Spinal cord (tissue), 10 donors: ENCODE results near the gene PRR15. TPM values are rescaled to one million over a fixed set of nuclear protein-coding genes. Genes with fewer than 3 reads are reported as not detected.
"Not testable (repeated sequence)": the region's sequence is repeated elsewhere in the genome, so short reads cannot be mapped to it uniquely, and the experiment has no call there.

ENCODE experiments used
- DNase-seq, 6 donors: peaks; one replicate each; pipeline versions ENCODE4 v3.0.0 to v3.0.0-alpha.2; 2013 to 2015; ENCODE audit warnings: low spot score in 6 of 6, low read depth in 4 of 6
- H3K27ac ChIP-seq: one replicate; pipeline ENCODE4 v1.5.1; 2013; ENCODE audit warnings: low read depth, low read length, control low read depth
- H3K27me3 ChIP-seq: one replicate; pipeline ENCODE4 v1.6.1; 2013; ENCODE audit warnings: low read length; ENCODE audit not compliant: control insufficient read depth, insufficient read depth
- H3K36me3 ChIP-seq: one replicate; pipeline ENCODE4 v1.6.1; 2013; ENCODE audit warnings: low read length; ENCODE audit not compliant: control insufficient read depth, insufficient read depth
- H3K4me1 ChIP-seq: one replicate; pipeline ENCODE4 v1.6.1; 2013; ENCODE audit warnings: low read length; ENCODE audit not compliant: control insufficient read depth, insufficient read depth
- H3K4me3 ChIP-seq: one replicate; pipeline ENCODE4 v1.5.1; 2013; ENCODE audit warnings: low read depth, low read length, control low read depth
- H3K9me3 ChIP-seq: one replicate; pipeline ENCODE4 v1.6.1; 2013; ENCODE audit warnings: low read length; ENCODE audit not compliant: control insufficient read depth, insufficient read depth
- WGBS: methylation state at CpG from one replicate; pipeline ENCODE4 v1.1.5; 2013; ENCODE audit warnings: missing lambda C conversion rate; ENCODE audit not compliant: insufficient coverage; 5-methylcytosine and 5-hydroxymethylcytosine counted together
- long read RNA-seq, 4 donors: transcript quantifications; one replicate each; lab custom pipeline, GENCODE V29; 2026
- polyA plus RNA-seq, 2 donors: library from polyadenylated mRNA; unstranded; fragments of 120-200 nt; gene quantifications; one replicate each; pipeline ENCODE4 v1.2.1, GENCODE V29; 2013; ENCODE audit not compliant: insufficient read length in 2 of 2
- total RNA-seq, 2 donors: library from RNA; depleted of rRNA in 1 of 2; stranded (reverse); fragments of 120-200 nt in 1 of 2; fragments of >200 nt in 1 of 2; gene quantifications; one replicate each; pipeline versions ENCODE4 v1.2.3 to v1.2.4, GENCODE V29; 2013 to 2014
- donor health status: healthy.

PRR15 gene
- 1 to 10 TPM in 1 of 2 donors, under 1 TPM in 1; 0.30 to 1.2 TPM for total RNA-seq
- under 1 TPM; 0.29 to 0.38 TPM for polyA plus RNA-seq
- long read RNA-seq, donor 1 = 0 reads
- long read RNA-seq, donor 2 = 0 reads
- long read RNA-seq, donor 3 = 0 reads
- long read RNA-seq, donor 4 = 0 reads

DNA sequence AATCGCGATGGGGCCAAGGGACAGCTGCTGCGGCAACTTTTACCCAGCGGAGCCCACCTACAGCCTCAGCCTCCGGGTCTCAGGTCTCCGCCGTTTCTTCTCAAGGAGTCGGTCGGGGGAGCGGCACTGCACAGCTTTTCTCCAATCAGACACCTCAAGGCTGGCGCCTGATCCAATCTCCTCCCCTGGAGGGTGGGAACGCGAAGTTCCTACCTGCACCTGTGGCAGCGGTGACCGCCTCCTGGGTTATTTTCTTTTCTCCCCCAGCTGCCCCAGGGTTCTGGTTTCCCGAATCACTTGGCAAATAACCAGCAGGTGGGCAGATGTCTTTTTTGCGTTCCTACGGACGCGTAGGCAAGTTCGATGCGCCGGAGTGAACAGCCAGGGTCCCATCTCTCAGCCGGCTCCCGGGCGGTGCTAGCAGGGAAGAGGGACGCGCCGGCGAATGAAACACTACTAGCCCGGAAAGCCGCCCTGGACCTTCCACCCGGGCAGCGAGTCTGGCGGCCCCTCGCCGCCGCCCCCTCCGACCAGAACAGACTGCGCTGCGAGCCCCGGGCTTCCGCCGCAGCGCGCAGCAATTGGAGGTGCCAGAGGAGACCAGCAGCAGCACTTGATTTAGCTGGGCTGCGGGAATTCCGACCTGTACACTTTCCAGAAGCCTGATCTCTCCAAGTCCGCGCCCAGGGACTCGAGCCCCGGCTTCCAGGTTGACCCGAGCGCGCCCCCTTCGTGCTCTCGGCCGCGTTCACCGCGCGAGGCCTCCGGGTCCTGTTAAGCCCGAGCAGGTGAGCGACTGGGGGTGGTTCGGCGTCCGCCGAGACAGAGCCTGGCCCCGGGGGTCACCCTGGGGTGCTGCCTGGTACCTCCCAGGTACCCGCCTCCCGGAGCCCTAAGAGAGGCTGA lies at the start of gene PRR15:
PRR15 (plus strand) TSS at position 246 of the 906 bp plus-strand sequence. CDS start 2,495 bp downstream, outside the sequence.
- H3K4me3 ChIP-seq = peak within 1 kb of the TSS; percentile 50
- no peak within 1 kb of the TSS for H3K27ac ChIP-seq
- WGBS = under 1% methylated on average over 71 of the region's 72 CpGs
- peak in 2 of 6 donors; percentile 54 to 63 for DNase-seq
- H3K27me3 ChIP-seq = peaks cover 62% of the 10 kb centered on the region
- no peaks in the 10 kb centered on the region for H3K9me3 ChIP-seq
- H3K36me3 ChIP-seq = no peaks in the 10 kb centered on the region
- H3K4me1 ChIP-seq = peaks cover 45% of the 10 kb centered on the region

DNA sequence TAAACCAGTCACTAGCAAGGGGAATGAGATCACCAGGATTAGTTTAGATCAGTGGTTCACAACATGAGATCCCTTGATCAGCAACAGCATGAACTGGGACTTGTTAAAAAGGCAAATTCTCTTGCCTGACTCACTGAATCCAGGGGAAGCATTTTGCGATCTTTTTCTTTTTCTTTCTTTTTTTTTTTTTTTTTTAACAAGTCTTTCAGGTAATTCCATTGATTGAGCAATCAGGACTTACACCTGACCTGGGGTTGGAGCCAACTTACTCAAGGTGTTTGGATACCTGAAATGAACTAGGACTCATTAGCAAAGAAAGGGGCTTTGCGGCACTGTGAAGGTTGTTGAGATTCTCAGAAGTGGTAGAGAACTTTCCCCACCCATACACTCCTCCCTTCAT lies 47.1 kb upstream of the PRR15 start:
- H3K27ac ChIP-seq = no peak overlapping the region
- WGBS = no CpG with 5 or more reads among the region's 2 CpGs

DNA sequence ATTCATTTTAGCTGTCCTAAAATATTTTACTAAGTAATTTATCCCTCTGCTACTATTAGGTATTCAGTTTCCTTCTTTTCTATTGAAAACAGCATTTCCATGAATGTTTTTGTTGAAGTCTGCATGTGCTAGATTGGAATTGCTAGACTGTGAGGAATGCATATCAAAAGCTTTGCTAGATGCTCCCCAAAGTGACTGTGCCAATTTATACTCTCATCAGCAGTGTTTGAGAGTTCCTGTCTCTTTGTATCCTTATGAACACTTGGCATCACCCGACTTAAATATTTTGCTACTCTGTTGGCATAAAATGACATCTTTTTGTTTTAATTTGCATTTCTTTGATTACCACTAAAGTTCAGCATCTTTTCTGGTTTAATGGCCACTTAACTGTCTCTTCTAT lies 45.0 kb upstream of the PRR15 start:
- WGBS = no CpG with 5 or more reads among the region's 1 CpG
- peak in 1 of 6 donors; percentile 55 for DNase-seq
- Histone ChIP-seq H3K36me3 (no peaks in the 10 kb centered on the region), H3K27me3 (no peaks in the 10 kb centered on the region), H3K4me1 (no peaks in the 10 kb centered on the region), H3K9me3 (peaks cover 4% of the 10 kb centered on the region), H3K4me3 (no peak overlapping the region), H3K27ac (no peak overlapping the region)

More for the DNA sequence above, 47.1 kb upstream of the PRR15 start:
- no peaks in the 10 kb centered on the region for H3K9me3 ChIP-seq
- DNase-seq = no peak
- H3K27me3 ChIP-seq = no peaks in the 10 kb centered on the region
- no peaks in the 10 kb centered on the region for H3K36me3 ChIP-seq
- H3K4me1 ChIP-seq = no peaks in the 10 kb centered on the region
- H3K4me3 ChIP-seq = no peak overlapping the region

- H3K36me3 ChIP-seq = no peaks in the 10 kb centered on the region
- no peak overlapping the region for H3K4me3 ChIP-seq
- DNase-seq = no peak
- H3K27ac ChIP-seq = no peak overlapping the region
- H3K27me3 ChIP-seq = no peaks in the 10 kb centered on the region
- no CpG with 5 or more reads among the region's 2 CpGs for WGBS
- no peaks in the 10 kb centered on the region for H3K4me1 ChIP-seq
- peaks cover 4% of the 10 kb centered on the region for H3K9me3 ChIP-seq
Observed at GRCh38 chr7:29523728-29524127, 39.9 kb upstream of the PRR15 start.

- H3K9me3 ChIP-seq = peaks cover 2% of the 10 kb centered on the region
- no peak overlapping the region for H3K27ac ChIP-seq
- H3K27me3 ChIP-seq = no peaks in the 10 kb centered on the region
- H3K4me3 ChIP-seq = no peak overlapping the region
- 84% methylated on average over 3 of the region's 4 CpGs for WGBS
- peak in 1 of 6 donors; percentile 5 for DNase-seq
- no peaks in the 10 kb centered on the region for H3K36me3 ChIP-seq
- no peaks in the 10 kb centered on the region for H3K4me1 ChIP-seq
Observed at GRCh38 chr7:29527505-29528108, 36.0 kb upstream of the PRR15 start.

- not testable (repeated sequence) for H3K4me1 ChIP-seq, H3K27me3 ChIP-seq, H3K27ac ChIP-seq, H3K4me3 ChIP-seq, H3K9me3 ChIP-seq, H3K36me3 ChIP-seq, DNase-seq
- 79% methylated on average over 7 of the region's 7 CpGs for WGBS
Observed at GRCh38 chr7:29528526-29528925, 35.1 kb upstream of the PRR15 start.

DNA sequence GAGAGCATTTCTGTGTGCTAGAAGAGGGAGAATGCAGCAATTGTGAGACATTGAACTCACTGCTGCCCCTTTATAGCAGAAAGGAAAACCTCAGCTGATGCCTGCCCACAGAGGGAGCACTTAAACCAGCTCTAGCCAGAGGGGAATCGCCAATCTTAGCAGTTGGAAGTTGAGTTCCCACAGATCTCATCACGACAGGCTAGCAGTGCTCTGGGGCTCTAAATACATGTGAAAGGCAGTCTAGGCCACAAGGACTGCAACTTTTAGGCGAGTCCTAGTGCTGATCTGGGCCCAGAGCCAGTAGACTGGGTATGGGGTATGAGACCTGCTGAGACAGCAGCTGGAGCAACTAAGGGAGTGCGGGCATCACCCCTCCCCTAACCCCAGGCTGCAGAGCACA lies 25.2 kb upstream of the PRR15 start:
- WGBS = 29% methylated on average over 2 of the region's 4 CpGs
- no peaks in the 10 kb centered on the region for H3K36me3 ChIP-seq
- H3K4me3 ChIP-seq = no peak overlapping the region
- H3K4me1 ChIP-seq = no peaks in the 10 kb centered on the region
- no peaks in the 10 kb centered on the region for H3K27me3 ChIP-seq
- peaks cover 2% of the 10 kb centered on the region for H3K9me3 ChIP-seq
- peak in 2 of 6 donors; percentile 3 to 51 for DNase-seq
- H3K27ac ChIP-seq = no peak overlapping the region

- no peak overlapping the region for H3K27ac ChIP-seq
- H3K9me3 ChIP-seq = peaks cover 2% of the 10 kb centered on the region
- no peaks in the 10 kb centered on the region for H3K27me3 ChIP-seq
- no peak for DNase-seq
- WGBS = 100% methylated on average over 2 of the region's 2 CpGs
- H3K4me1 ChIP-seq = no peaks in the 10 kb centered on the region
- H3K36me3 ChIP-seq = no peaks in the 10 kb centered on the region
- H3K4me3 ChIP-seq = no peak overlapping the region
Observed at GRCh38 chr7:29539471-29539870, 24.2 kb upstream of the PRR15 start.

- Histone ChIP-seq H3K9me3 (peaks cover 2% of the 10 kb centered on the region), H3K4me3 (no peak overlapping the region), H3K27ac (no peak overlapping the region), H3K36me3 (no peaks in the 10 kb centered on the region), H3K27me3 (no peaks in the 10 kb centered on the region), H3K4me1 (no peaks in the 10 kb centered on the region)
- DNase-seq = no peak
- 62% methylated on average over 2 of the region's 3 CpGs for WGBS
Observed at GRCh38 chr7:29547421-29547820, 16.2 kb upstream of the PRR15 start.
